ENCODE results near the gene RARRES1.

GRCh38 chr3:158745551-158745950, 13.3 kb upstream of the RARRES1 start:
- TF ChIP-seq CTCF (IDR thresholded peaks at IDR 0.05; ENCODE audit: low read depth, low read length, poor library complexity, severe bottlenecking) (no peak), EZH2phosphoT487 (IDR thresholded peaks at IDR 0.05; ENCODE audit: borderline replicate concordance, low read length) (no peak)

Data from DOHH2 (cell line).